GM10266 (cell line): ENCODE data around the gene NEK9.

Source experiments
- DNase-seq: peaks from one replicate; pipeline ENCODE4 v3.0.0; 2012; ENCODE audit errors: extremely low spot score
- CTCF ChIP-seq: IDR thresholded peaks from 2 replicates; pipeline ENCODE4 v1.5.1; 2012; ENCODE audit warnings: mild to moderate bottlenecking, low read depth; ENCODE audit not compliant: control insufficient read depth, insufficient read depth; ENCODE audit errors: missing control alignments

Gene NEK9

GRCh38 chr14:75048101-75048500, 78.7 kb downstream of the NEK9 start:
- no peak for TF ChIP-seq CTCF

GRCh38 chr14:75047506-75047905, 79.3 kb downstream of the NEK9 start:
- TF ChIP-seq CTCF, result no peak
- DNase-seq, result no peak

More at GRCh38 chr14:75048101-75048500, 78.7 kb downstream of the NEK9 start:
- no peak for DNase-seq

GRCh38 chr14:75046899-75047298, 79.9 kb downstream of the NEK9 start:
- DNase-seq, result no peak
- TF ChIP-seq CTCF, result no peak

GRCh38 chr14:75046275-75046674, 80.6 kb downstream of the NEK9 start:
- no peak for DNase-seq
- TF ChIP-seq CTCF, result no peak

DNA sequence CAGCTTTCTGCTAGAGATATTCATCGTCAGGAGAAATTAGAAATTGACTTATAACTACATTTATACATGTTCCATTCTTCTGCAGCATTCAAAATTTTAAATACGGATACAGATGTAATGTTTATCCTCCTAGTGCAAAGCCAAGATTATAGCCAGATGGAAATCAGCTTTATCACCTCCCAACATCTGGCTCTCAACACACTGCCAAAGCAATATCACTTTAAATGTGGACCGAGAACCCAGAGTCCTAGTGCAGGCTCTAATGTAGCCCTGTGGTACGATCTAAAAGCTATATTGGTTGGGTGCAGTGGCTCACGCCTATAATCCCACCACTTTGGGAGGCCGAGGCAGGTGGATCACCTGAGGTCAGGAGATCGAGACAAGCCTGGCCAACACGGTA, 82.1 kb downstream of the NEK9 start:
- no peak for TF ChIP-seq CTCF
- DNase-seq, result no peak

DNA sequence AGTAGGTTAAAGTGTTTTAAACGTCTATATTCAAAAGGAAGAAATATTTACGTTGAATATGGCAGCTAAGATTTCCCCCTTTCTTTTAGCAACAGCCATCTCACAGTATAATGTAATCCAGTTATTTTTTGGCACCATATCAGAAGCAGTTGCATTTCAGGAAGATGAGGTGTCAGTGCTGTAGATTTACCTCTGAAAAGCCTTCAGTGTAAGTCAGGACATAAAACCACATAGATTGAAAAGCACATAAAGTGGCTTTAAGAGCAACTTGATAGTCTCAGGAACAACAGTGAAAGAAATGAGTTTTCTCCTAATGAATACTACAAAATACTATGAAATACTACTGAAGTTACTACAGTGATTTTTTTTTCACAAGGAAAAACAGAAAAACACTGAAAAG, 82.5 kb downstream of the NEK9 start:
- no peak for DNase-seq
- no peak for TF ChIP-seq CTCF

GRCh38 chr14:75042035-75042434, 84.8 kb downstream of the NEK9 start:
- no peak for TF ChIP-seq CTCF

DNA sequence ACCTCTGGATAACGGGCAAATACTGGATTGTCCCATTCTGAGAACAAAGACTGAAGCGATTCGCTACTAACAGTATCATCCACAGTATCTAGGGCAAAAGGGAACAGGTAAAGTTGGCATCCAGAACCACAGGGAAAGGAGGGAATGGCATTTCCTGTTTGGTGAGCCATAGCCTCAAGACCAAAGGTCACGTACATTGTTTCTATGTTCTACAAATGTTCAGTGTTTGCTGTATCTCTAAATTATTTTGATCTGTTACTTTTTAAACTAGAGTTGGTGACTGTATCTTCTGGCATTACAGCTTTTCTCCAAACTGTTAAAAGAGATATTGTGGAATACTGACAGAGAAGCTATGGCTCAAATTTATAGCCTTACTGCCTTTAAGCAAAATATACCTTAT, 85.2 kb downstream of the NEK9 start:
- TF ChIP-seq CTCF, result no peak

More at GRCh38 chr14:75042035-75042434, 84.8 kb downstream of the NEK9 start:
- no peak for DNase-seq

More for the DNA sequence above, 85.2 kb downstream of the NEK9 start:
- no peak for DNase-seq
